HG03520 (cell line): ENCODE results near the gene SRGAP2B.
"Not testable (repeated sequence)": the region's sequence is repeated elsewhere in the genome, so short reads cannot be mapped to it uniquely, and the experiment has no call there.

Source experiments
- ATAC-seq: cut with Tn5 transposase; IDR thresholded peaks from one replicate; pipeline ENCODE4 v1.9.1; 2021; ENCODE audit warnings: mild to moderate bottlenecking, moderate library complexity; ENCODE audit not compliant: unreplicated experiment

Gene SRGAP2B

GRCh38 chr1:145000074-145000742 lies 94.9 kb downstream of the SRGAP2B start:
- not testable (repeated sequence) for ATAC-seq

- not testable (repeated sequence) for ATAC-seq
These were observed 96.2 kb downstream of the SRGAP2B start for GRCh38 chr1:144998981-144999273.

DNA sequence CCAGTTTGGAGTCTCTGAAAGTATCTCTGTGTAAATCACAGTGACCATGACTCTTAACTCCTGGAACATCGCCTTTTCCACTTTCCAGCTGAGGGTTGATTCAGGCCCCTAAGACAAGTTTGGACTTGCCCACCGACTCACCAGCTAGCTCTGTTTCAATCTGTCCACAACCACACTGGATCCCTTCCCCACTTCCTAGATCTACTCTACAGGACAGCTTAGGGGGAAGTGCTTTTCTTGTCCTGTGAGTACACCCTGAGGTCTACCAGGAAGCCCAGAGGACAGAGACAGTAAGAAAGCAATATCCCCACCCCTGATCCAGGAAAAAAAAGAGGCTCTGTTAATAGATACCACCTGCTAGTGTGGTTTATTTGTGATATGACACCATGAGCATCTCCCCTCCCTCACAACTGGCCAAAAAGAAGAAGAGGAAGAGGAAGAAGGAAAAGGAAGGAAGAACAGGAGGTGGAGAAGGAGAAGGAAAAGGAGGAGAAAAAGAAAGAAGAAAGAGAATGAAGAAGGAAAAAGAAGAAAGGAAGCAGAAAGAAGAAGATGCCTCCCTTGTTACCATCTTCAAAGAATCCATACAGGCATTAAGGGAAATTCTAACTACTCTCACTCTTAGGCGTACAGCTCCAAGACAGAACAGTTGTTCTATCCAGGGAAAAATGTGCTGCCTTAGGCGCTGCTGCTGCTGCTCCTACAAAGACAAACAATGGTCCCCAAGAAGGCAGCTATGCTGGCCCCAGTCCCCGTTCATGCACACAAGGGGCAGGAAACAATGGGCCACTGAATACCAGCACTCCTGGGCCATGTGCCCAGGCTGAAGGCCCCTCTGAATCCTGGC lies 96.8 kb downstream of the SRGAP2B start:
- ATAC-seq, result not testable (repeated sequence)

- not testable (repeated sequence) for ATAC-seq
These were observed 99.2 kb downstream of the SRGAP2B start for GRCh38 chr1:144995833-144996410.

- ATAC-seq, result not testable (repeated sequence)
These were observed 102.2 kb downstream of the SRGAP2B start for GRCh38 chr1:144992915-144993314.

DNA sequence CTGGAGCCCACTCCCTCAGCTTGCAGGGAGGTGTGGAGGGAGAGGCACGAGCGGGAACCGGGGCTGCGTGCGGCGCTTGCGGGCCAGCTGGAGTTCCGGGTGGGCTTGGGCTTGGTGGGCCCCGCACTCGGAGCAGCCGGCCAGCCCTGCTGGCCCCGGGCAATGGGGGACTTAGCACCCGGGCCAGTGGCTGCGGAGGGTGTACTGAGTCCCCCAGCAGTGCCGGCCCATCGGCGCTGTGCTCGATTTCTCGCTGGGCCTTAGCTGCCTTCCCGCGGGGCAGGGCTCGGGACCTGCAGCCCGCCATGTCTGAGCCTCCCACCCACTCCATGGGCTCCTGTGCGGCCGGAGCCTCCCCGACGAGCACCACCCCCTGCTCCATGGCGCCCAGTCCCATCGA lies 104.5 kb downstream of the SRGAP2B start:
- ATAC-seq, result not testable (repeated sequence)

- ATAC-seq, result not testable (repeated sequence)
These were observed 108.0 kb downstream of the SRGAP2B start for GRCh38 chr1:144987131-144987530.

- not testable (repeated sequence) for ATAC-seq
These were observed 108.8 kb downstream of the SRGAP2B start for GRCh38 chr1:144986171-144986860.

DNA sequence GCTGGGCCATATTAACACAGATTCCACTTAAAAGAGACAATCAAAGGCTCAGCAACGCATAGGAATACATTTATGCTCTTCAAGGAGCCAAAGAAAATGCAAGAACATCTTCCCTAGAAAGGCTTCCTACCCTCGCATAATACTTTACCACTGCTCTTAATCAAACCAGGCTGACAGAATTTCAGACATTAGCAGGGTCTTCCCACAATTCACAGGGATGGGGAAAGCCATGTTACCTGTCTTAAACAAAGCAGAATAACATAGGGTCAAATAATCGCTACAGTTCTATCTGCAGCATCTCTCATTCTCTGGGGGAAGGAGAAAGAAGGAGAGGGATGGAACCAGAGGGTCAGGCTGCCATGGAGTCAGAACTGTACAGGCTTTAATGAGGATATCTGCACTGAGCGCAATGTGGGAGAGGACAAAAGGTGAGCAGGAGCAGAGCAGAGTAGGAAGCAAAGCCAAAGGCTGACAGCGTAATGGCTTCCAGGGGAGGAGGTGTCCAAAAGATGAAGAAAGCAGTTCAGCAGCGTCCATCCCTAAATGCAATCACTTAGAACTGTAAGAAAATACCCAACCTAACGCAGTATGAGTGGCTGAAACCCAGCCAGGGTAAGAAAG lies 109.5 kb downstream of the SRGAP2B start:
- not testable (repeated sequence) for ATAC-seq

DNA sequence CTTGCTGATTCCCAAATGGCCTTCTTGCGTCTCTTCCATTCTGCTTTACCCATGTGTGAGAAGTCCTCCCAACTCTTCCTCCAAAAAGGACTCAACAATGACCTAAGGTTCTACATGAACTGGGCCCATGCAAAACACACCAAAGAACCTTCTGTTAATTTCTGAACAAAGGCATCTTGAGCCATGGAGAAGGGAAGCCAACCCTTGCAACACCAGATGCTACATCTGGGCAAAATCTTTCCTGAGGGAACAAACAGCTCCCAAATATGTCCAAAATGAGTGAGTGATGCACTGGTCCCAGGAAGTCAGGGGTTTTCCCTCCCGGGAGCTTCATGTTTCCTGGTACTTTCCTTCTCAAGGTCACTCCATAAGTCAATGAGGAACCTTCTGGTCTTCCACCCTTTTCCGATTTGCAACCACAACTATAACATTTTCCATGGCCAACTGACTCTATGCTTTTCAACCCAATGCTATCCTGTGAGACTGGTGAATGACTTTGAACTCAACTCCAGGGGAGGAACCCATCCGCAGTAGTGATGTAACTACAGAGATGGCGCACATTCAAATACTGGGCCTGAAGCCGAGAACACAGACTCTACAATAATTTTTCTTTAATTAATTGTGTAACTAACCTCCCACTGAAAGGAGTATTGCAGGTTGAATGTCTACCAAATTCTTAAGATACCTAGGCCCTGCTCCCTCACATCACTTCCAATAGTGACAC lies 112.2 kb downstream of the SRGAP2B start:
- not testable (repeated sequence) for ATAC-seq

DNA sequence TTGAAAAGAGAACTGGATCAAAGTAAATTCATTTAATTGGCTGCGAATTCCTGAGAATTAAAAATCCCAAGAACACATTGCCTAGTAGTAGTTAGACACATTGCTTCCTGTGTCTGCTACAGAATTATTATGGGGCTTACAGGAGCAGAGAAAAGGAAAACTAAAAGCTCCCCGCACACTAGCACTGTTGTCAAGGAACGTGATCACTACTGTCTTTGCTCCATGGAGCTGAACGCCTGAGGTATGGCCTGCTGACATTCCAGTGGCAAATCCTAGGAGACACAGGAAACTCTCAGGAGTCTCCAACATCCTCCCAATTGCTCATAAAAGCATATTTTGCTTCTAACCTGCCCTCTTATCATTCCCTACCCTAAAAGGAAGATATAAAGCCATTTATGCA lies 114.0 kb downstream of the SRGAP2B start:
- not testable (repeated sequence) for ATAC-seq

DNA sequence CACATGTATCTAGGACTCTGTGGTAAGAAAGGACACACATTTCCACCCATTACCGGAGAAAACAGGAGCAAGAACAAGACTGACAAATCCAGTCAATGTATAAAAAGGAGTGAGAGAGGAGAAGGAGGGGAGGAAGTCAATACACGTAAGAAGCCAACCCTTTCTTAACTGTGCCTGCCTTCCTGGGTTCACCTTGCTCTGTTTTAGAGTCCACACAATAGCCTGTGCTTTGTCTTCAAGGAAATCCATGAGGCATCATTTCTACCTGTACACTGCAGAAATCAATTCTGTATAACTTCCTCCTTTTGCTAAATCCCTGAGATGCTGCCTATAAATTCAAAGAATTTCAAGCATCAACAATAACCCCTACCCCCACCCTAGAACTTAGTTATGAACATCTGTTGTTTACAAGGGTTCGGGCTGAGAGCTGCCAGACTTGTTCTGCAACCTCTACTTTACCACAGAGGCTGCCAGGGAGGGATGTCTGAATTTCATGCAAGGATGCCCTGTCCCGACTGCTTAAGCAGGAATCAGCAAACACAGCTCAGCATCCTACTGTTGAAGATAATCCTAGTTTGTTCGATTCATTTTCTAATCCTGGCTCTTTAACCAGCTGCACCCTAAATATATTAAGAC lies 115.0 kb downstream of the SRGAP2B start:
- ATAC-seq, result not testable (repeated sequence)

DNA sequence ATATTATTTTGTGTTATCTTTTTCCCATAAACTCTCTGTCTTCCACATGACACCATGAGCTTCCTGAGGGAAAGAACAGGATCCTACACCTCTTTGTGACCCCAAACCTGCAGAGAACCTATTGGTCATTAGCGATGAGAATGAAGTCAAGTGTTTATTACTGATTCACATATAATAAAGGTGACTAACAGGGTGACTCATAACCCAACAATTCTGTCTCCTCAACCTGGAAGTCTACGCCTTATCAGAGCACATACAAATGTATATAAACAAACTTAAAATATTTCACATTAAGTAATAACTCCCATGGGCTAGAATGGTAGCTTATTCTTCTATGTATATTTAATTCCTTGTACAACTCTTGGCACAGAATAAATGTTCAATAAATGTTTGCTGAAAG lies 117.3 kb downstream of the SRGAP2B start:
- ATAC-seq, result not testable (repeated sequence)

DNA sequence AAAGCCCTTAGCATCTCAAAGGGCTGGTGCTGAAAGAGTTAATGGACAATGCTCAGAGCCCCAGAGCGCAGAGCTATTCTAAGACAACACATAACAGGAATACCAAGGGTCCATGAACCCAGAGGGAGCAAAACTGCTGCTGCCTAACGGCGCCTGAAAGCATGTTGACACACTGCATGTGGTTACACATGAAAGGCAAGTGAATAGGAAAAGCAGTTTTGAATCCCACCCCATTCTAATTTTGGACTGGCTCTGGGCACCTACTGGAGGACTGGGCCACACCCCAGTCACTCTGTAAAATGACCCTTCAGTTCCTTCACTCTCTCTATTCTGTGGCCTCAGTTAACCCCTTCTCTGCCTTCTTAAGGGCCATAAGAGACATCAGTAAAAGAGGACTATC lies 123.2 kb downstream of the SRGAP2B start:
- not testable (repeated sequence) for ATAC-seq

GRCh38 chr1:144966488-144966887 lies 128.6 kb downstream of the SRGAP2B start:
- not testable (repeated sequence) for ATAC-seq

- not testable (repeated sequence) for ATAC-seq
These were observed 130.4 kb downstream of the SRGAP2B start for GRCh38 chr1:144964765-144965164.

DNA sequence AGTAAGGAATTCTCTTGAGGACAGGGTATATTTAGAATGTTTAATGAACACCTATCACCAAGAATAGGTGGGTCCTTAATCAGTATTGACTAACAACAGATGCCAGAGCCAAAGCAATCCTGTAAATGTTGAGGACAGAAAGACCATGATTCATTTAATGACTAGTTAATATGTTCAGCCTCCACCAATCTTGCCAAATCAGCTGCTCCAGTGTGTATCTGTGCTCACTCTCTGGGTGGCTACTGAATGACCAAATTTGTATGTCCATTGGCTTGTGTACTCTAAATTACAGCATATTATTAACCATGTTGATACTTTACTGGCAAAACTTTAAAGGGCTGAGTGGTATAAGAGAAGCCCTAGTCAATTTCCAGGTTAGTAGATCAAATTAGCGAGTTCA lies 130.9 kb downstream of the SRGAP2B start:
- ATAC-seq, result not testable (repeated sequence)

DNA sequence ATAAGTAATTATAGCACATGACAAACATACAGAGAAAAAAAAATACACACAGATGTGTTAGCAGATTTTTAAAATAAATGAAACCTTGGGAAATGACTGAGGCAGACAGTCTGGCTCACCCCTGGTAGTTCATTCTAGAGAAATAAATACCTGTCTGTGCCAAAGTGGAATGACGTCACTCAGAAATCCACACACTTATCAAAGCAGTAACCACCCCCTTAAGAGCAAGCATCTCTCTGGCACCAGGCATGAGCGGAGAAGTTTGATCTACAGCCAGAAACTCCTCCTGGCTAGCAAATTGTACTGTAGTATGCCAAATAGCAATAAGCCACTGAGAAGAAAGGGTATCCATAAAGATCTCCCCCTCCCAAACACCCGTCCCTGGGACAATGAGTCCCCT lies 131.6 kb downstream of the SRGAP2B start:
- not testable (repeated sequence) for ATAC-seq
